Panc1 (cell line): ENCODE data around the gene ECEL1. TPM values are rescaled to one million over a fixed set of nuclear protein-coding genes. Genes with fewer than 3 reads are reported as not detected.

Experiments used
- ATAC-seq: fragments of 200-7000 bp; cut with Tn5 transposase; 2 replicates; pipeline ENCODE4 v1.9.1; 2020; ENCODE audit warnings: mild to moderate bottlenecking, moderate library complexity
- BruUV-seq: library from RNA; stranded (reverse); fragments of 400-500 nt; replicated peaks from 2 replicates; lab custom pipeline; 2021; lab: Mats Ljungman, UMichigan
- CTCF ChIA-PET: fragments of 300-600 bp; sonication (Branson Sonifier 250); formaldehyde crosslinking; loops from one replicate; lab custom pipeline; 2022; ENCODE audit warnings: antibody characterized with exemption; lab: Charles Lee
- POLR2A ChIA-PET: fragments of 300-600 bp; sonication (Branson Sonifier 250); formaldehyde crosslinking; loops from one replicate; lab custom pipeline; 2022; ENCODE audit warnings: antibody characterized with exemption; lab: Charles Lee
- DNase-seq: peaks from one replicate; pipeline ENCODE4 v3.0.0-alpha.2; 2010; ENCODE audit warnings: low read depth, low spot score
- H3K27ac ChIP-seq: 2 replicates; pipeline ENCODE4 v1.5.1; 2011; ENCODE audit warnings: mild to moderate bottlenecking, low read length, inconsistent platforms
- H3K27me3 ChIP-seq: fragments of 200-500 bp; sonication (Bioruptor generic); 2 replicates; pipeline ENCODE4 v1.6.0; 2014; ENCODE audit warnings: low read length, inconsistent platforms; ENCODE audit not compliant: control insufficient read depth, insufficient read depth
- H3K36me3 ChIP-seq: fragments of 200-500 bp; sonication (Bioruptor generic); 2 replicates; pipeline ENCODE4 v1.5.1; 2014; ENCODE audit warnings: inconsistent platforms, mild to moderate bottlenecking, low read length, moderate library complexity; ENCODE audit not compliant: control insufficient read depth, insufficient read depth
- H3K4me1 ChIP-seq: 2 replicates; pipeline ENCODE4 v1.5.1; 2011; ENCODE audit warnings: inconsistent platforms, mild to moderate bottlenecking, low read length, moderate library complexity; ENCODE audit not compliant: control insufficient read depth, insufficient read depth
- H3K4me3 ChIP-seq, 2 experiments: 2 replicates each; pipeline ENCODE4 v1.5.1; 2011 to 2012; ENCODE audit warnings: low read depth in 2 of 2, low read length in 2 of 2, mild to moderate bottlenecking in 2 of 2, inconsistent platforms in 1 of 2, moderate library complexity in 1 of 2
- H3K9me3 ChIP-seq: fragments of 200-500 bp; sonication (Bioruptor generic); 2 replicates; pipeline ENCODE4 v1.5.1; 2014; ENCODE audit warnings: low read depth, mild to moderate bottlenecking, inconsistent platforms, low read length, moderate library complexity; ENCODE audit not compliant: control insufficient read depth, insufficient read depth
- CTCF ChIP-seq: fragments of 450-650 bp; IDR thresholded peaks from 2 replicates; pipeline ENCODE4 v1.5.1; 2017; ENCODE audit warnings: mild to moderate bottlenecking
- POLR2AphosphoS5 ChIP-seq: IDR thresholded peaks from 2 replicates; pipeline ENCODE4 v1.6.1; 2012; ENCODE audit warnings: mild to moderate bottlenecking, low read depth, low read length, moderate library complexity
- SIN3A ChIP-seq: IDR thresholded peaks from 2 replicates; pipeline ENCODE4 v1.6.1; 2012; ENCODE audit warnings: low read depth, mild to moderate bottlenecking, low read length, moderate library complexity, borderline replicate concordance; ENCODE audit not compliant: insufficient read depth
- TCF7L2 ChIP-seq: IDR thresholded peaks from 2 replicates; pipeline ENCODE4 v1.6.1; 2011; ENCODE audit warnings: mild to moderate bottlenecking, low read depth, low read length, inconsistent platforms
- in situ Hi-C: cut with HindIII; loops from 2 replicates; pipeline ENCODE4 v1.10.0; 2016; ENCODE audit warnings: low sequenced_read_pairs, low pct_unique_long_range_greater_than_20kb
- intact Hi-C: fragments of 100-400 bp; cut with micrococcal nuclease; formaldehyde crosslinking; loops from one replicate; pipeline ENCODE4 v1.10.0; 2022; ENCODE audit not compliant: unreplicated experiment
- total RNA-seq: library from RNA; stranded (reverse); gene quantifications from one replicate; pipeline ENCODE4 v1.2.1, GENCODE V29; 2021; ENCODE audit not compliant: unreplicated experiment
- TF ChIP-seq, protein P1 (sequence below), 2 experiments: IDR thresholded peaks; 2 replicates each; pipeline ENCODE4 v1.6.1; 2011 to 2012; ENCODE audit warnings: low read depth in 2 of 2, control low read depth in 1 of 2, low read length in 1 of 2, mild to moderate bottlenecking in 1 of 2, moderate library complexity in 1 of 2; ENCODE audit not compliant: insufficient read depth in 1 of 2

ECEL1 gene
- total RNA-seq, 1 experiment from 2014 or later: 2.9 TPM

DNA sequence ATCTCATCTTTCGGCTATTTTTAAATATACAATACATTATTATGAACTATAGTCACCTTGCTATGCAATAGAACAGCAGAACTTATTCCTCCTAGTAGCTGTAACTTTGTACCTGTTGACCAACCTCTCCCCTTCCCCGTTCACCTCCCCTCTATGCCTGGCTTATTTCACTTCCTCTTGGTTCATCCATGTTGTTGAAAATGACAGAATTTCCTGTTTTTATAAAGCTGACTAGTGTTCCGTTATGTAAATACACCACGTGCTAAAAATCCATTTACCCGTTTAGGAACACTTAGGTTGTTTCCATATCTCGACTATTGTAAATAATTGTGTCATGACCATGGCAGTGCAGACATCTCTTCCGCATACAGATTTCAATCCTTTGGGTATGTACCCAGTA lies 21.4 kb downstream of the ECEL1 start:
- Histone ChIP-seq H3K36me3 (no peaks in the 10 kb centered on the region), H3K27ac (no peak overlapping the region), H3K27me3 (peaks cover 2% of the 10 kb centered on the region; the same call in 1 of the 2 replicates), H3K4me3 (no peak overlapping the region), H3K4me1 (no peaks in the 10 kb centered on the region), H3K9me3 (no peaks in the 10 kb centered on the region)
- DNase-seq (no peak), ATAC-seq (no peak)
- TF ChIP-seq, protein P1, sequence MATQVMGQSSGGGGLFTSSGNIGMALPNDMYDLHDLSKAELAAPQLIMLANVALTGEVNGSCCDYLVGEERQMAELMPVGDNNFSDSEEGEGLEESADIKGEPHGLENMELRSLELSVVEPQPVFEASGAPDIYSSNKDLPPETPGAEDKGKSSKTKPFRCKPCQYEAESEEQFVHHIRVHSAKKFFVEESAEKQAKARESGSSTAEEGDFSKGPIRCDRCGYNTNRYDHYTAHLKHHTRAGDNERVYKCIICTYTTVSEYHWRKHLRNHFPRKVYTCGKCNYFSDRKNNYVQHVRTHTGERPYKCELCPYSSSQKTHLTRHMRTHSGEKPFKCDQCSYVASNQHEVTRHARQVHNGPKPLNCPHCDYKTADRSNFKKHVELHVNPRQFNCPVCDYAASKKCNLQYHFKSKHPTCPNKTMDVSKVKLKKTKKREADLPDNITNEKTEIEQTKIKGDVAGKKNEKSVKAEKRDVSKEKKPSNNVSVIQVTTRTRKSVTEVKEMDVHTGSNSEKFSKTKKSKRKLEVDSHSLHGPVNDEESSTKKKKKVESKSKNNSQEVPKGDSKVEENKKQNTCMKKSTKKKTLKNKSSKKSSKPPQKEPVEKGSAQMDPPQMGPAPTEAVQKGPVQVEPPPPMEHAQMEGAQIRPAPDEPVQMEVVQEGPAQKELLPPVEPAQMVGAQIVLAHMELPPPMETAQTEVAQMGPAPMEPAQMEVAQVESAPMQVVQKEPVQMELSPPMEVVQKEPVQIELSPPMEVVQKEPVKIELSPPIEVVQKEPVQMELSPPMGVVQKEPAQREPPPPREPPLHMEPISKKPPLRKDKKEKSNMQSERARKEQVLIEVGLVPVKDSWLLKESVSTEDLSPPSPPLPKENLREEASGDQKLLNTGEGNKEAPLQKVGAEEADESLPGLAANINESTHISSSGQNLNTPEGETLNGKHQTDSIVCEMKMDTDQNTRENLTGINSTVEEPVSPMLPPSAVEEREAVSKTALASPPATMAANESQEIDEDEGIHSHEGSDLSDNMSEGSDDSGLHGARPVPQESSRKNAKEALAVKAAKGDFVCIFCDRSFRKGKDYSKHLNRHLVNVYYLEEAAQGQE (IDR thresholded peaks at IDR 0.05; ENCODE audit: insufficient read depth in 1 of 2, low read depth in 2 of 2, low read length in 1 of 2): no peak
- no peak for TF ChIP-seq CTCF
- TF ChIP-seq SIN3A: no peak
- no peak for TF ChIP-seq POLR2AphosphoS5
- no peak for TF ChIP-seq TCF7L2
- ChIA-PET CTCF (interaction anchor here (0.7 kb wide), 1 partner anchor 267 kb away, joined by 7 read pairs; no protein-coding TSS in a partner anchor), POLR2A (no interaction called here)
- intact Hi-C loops: no loop called here
- BruUV-seq: no TSS peak
- in situ Hi-C loops: no loop called here

DNA sequence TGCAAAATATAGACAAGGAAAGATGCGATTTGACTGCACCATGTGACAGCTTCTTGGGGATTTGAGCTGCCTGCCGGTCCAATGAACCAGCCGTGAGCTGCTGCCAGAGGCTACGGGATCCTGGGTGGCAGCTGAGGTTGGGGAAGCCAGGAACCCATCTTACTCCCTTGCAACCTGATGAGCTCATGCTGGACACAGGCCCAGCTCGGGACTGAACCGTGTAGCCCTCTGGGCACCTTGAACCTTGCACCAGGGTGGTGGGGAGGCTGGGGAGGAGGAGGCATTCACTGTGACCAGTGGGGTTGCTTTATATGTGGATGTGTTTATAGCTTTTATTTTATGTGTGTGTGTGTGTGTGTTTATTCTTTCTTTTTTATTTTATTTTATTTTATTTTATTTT lies 22.6 kb downstream of the ECEL1 start:
- ChIA-PET CTCF (no interaction called here), POLR2A (interaction anchor here (0.6 kb wide), 1 partner anchor 725 kb away, joined by 13 read pairs; no protein-coding TSS in a partner anchor)
- no peak overlapping the region for H3K4me3 ChIP-seq
- H3K4me1 ChIP-seq: no peaks in the 10 kb centered on the region
- in situ Hi-C loops: no loop called here
- intact Hi-C loops: no loop called here
- no TSS peak for BruUV-seq
- no peak for TF ChIP-seq TCF7L2
- H3K27me3 ChIP-seq: no peaks in the 10 kb centered on the region; the same call in 1 of the 2 replicates
- H3K36me3 ChIP-seq: no peaks in the 10 kb centered on the region
- H3K9me3 ChIP-seq: no peaks in the 10 kb centered on the region
- DNase-seq (no peak), ATAC-seq (no peak)
- H3K27ac ChIP-seq: no peak overlapping the region

- no peaks in the 10 kb centered on the region for H3K9me3 ChIP-seq
- no peak overlapping the region for H3K27ac ChIP-seq
- H3K4me1 ChIP-seq: no peaks in the 10 kb centered on the region
- ATAC-seq (peak; percentile 42; the same call in 1 of the 2 replicates), DNase-seq (no peak)
- no peak for TF ChIP-seq SIN3A
- BruUV-seq: no TSS peak
- ChIA-PET CTCF (no interaction called here), POLR2A (interaction anchor here (0.6 kb wide), 2 partner anchors 724 to 1341 kb away, joined by 3 to 13 read pairs; no protein-coding TSS in a partner anchor)
- H3K27me3 ChIP-seq: no peaks in the 10 kb centered on the region; the same call in 1 of the 2 replicates
- intact Hi-C loops (no loop called here), in situ Hi-C loops (no loop called here)
- no peak overlapping the region for H3K4me3 ChIP-seq
- H3K36me3 ChIP-seq: no peaks in the 10 kb centered on the region
Observed at GRCh38 chr2:232464544-232464885, 23.1 kb downstream of the ECEL1 start.
